WTC11 (cell line): ENCODE data around the gene SLC46A2. TPM values are rescaled to one million over a fixed set of nuclear protein-coding genes. Genes with fewer than 3 reads are reported as not detected.

Experiments
- ATAC-seq: fragments of 200-7000 bp; cut with Tn5 transposase; 2 replicates; pipeline ENCODE4 v1.10.0; 2021; ENCODE audit warnings: mild to moderate bottlenecking, moderate library complexity
- Bru-seq: library from RNA; stranded (reverse); fragments of 400-500 nt; gene quantifications from one replicate; lab custom pipeline; 2021; lab: Mats Ljungman, UMichigan
- CTCF ChIA-PET: fragments of 300-600 bp; sonication (Branson Sonifier 250); formaldehyde crosslinking; loops from one replicate; lab custom pipeline; 2021; ENCODE audit warnings: antibody characterized with exemption; lab: Charles Lee
- POLR2A ChIA-PET: fragments of 350-600 bp; sonication (Branson Sonifier 250); formaldehyde crosslinking; loops from one replicate; lab custom pipeline; 2021; ENCODE audit warnings: antibody characterized with exemption; lab: Charles Lee
- DNase-seq: peaks from one replicate; pipeline ENCODE4 v3.0.0; 2021; ENCODE audit warnings: low spot score
- H3K27ac Mint-ChIP-seq: 2 replicates; pipeline ENCODE4 v1.8.0; 2021; ENCODE audit warnings: mixed read lengths
- H3K27me3 Mint-ChIP-seq: 2 replicates; pipeline ENCODE4 v1.8.0; 2021; ENCODE audit warnings: low read depth, mild to moderate bottlenecking, moderate library complexity, mixed read lengths
- H3K36me3 Mint-ChIP-seq: 2 replicates; pipeline ENCODE4 v1.8.0; 2021; ENCODE audit warnings: mixed read lengths
- H3K4me1 Mint-ChIP-seq: 2 replicates; pipeline ENCODE4 v1.8.0; 2022; ENCODE audit warnings: mixed read lengths
- H3K4me3 Mint-ChIP-seq: 2 replicates; pipeline ENCODE4 v1.8.0; 2021; ENCODE audit warnings: mild to moderate bottlenecking, moderate library complexity, mixed read lengths
- H3K9me3 Mint-ChIP-seq: 2 replicates; pipeline ENCODE4 v1.8.0; 2021; ENCODE audit warnings: mixed read lengths
- ARID4B ChIP-seq: sonication (generic); formaldehyde crosslinking; IDR thresholded peaks from 2 replicates; pipeline ENCODE4 v1.8.0; 2023; ENCODE audit warnings: missing genetic modification reagents, mild to moderate bottlenecking, borderline replicate concordance
- ATF2 ChIP-seq: sonication (generic); formaldehyde crosslinking; IDR thresholded peaks from 2 replicates; pipeline ENCODE4 v1.8.1; 2022; ENCODE audit warnings: low read depth, missing genetic modification reagents, borderline replicate concordance
- CTCF ChIP-seq: fragments of 200-600 bp; IDR thresholded peaks from 2 replicates; pipeline ENCODE4 v1.8.0; 2022; ENCODE audit warnings: antibody characterized with exemption
- E2F1 ChIP-seq: sonication (generic); formaldehyde crosslinking; IDR thresholded peaks from 2 replicates; pipeline ENCODE4 v1.8.0; 2022; ENCODE audit warnings: mild to moderate bottlenecking, missing genetic modification reagents
- FOXP4 ChIP-seq: sonication (generic); formaldehyde crosslinking; IDR thresholded peaks from 2 replicates; pipeline ENCODE4 v1.8.0; 2022; ENCODE audit warnings: mild to moderate bottlenecking, missing genetic modification reagents
- MAX ChIP-seq: sonication (generic); formaldehyde crosslinking; IDR thresholded peaks from 2 replicates; pipeline ENCODE4 v1.8.0; 2022; ENCODE audit warnings: mild to moderate bottlenecking, missing genetic modification reagents
- NFYB ChIP-seq: sonication (generic); formaldehyde crosslinking; conservative IDR thresholded peaks from 2 replicates; pipeline ENCODE4 v1.8.0; 2022; ENCODE audit warnings: low read depth, missing genetic modification reagents
- NR1H2 ChIP-seq: sonication (generic); formaldehyde crosslinking; IDR thresholded peaks from 2 replicates; pipeline ENCODE4 v1.9.0; 2021; ENCODE audit warnings: mild to moderate bottlenecking, moderate library complexity, missing genetic modification reagents
- PRDM15 ChIP-seq: sonication (generic); formaldehyde crosslinking; IDR thresholded peaks from 2 replicates; pipeline ENCODE4 v1.8.0; 2022; ENCODE audit warnings: missing genetic modification reagents
- SP1 ChIP-seq: sonication (generic); formaldehyde crosslinking; conservative IDR thresholded peaks from 2 replicates; pipeline ENCODE4 v1.8.1; 2022; ENCODE audit warnings: missing genetic modification reagents
- TEAD4 ChIP-seq: sonication (generic); formaldehyde crosslinking; IDR thresholded peaks from 2 replicates; pipeline ENCODE4 v1.8.0; 2022; ENCODE audit warnings: mild to moderate bottlenecking, missing genetic modification reagents
- USF2 ChIP-seq: sonication (generic); formaldehyde crosslinking; IDR thresholded peaks from 2 replicates; pipeline ENCODE4 v1.8.1; 2023; ENCODE audit warnings: mild to moderate bottlenecking, missing genetic modification reagents, moderate library complexity
- ZBTB43 ChIP-seq: sonication (generic); formaldehyde crosslinking; IDR thresholded peaks from 2 replicates; pipeline ENCODE4 v1.8.1; 2023; ENCODE audit warnings: mild to moderate bottlenecking, missing genetic modification reagents
- ZNF232 ChIP-seq: sonication (generic); formaldehyde crosslinking; IDR thresholded peaks from 2 replicates; pipeline ENCODE4 v1.8.0; 2022; ENCODE audit warnings: mild to moderate bottlenecking, missing genetic modification reagents
- long read RNA-seq, 3 experiments: library from RNA in 1 of 3; library from capped mRNA in 1 of 3; library from polyadenylated mRNA in 1 of 3; unstranded in 2 of 3; stranded (forward) in 1 of 3; transcript quantifications; one replicate each; pipeline ENCODE4 v2.0.0, GENCODE V29; 2021
- total RNA-seq: library from RNA; stranded (reverse); gene quantifications from 3 replicates; pipeline ENCODE4 v1.2.3, GENCODE V29; 2021

SLC46A2 gene
- total RNA-seq, result 0.07 TPM in 1 of 3 replicates, not detected in the others
- percentile 7 among the genes with signal in this experiment for Bru-seq, nascent RNA
- long read RNA-seq, experiment 1, result 0 reads
- long read RNA-seq, experiment 2, result 0 reads
- long read RNA-seq, experiment 3, result 0 reads

GRCh38 chr9:112890106-112891081 is at the start of gene SLC46A2:
SLC46A2 (minus strand) TSS chr9:112890876; CDS start chr9:112890681, 195 bp downstream.
- H3K27ac Mint-ChIP-seq, result no peak within 1 kb of the TSS
- peak within 1 kb of the TSS; percentile 74 for H3K4me3 Mint-ChIP-seq
- H3K36me3 Mint-ChIP-seq, result no peaks in the 10 kb centered on the region
- ChIA-PET POLR2A (no interaction called here), CTCF (interaction anchor here (3.4 kb wide), 1 partner anchor 13 kb away, joined by 36 read pairs; no protein-coding TSS in a partner anchor)
- peak; percentile 45 for DNase-seq
- peaks cover 6% of the 10 kb centered on the region for H3K4me1 Mint-ChIP-seq
- no peaks in the 10 kb centered on the region for H3K9me3 Mint-ChIP-seq
- peak; percentile 42 for ATAC-seq
- peaks cover 40% of the 10 kb centered on the region for H3K27me3 Mint-ChIP-seq
- peak; percentile 70; the same call in 1 of the 2 replicates for TF ChIP-seq MAX (CRISPR knock-in tag)
- no peak for TF ChIP-seq ATF2 (CRISPR knock-in tag)
- TF ChIP-seq ZBTB43 (CRISPR knock-in tag), result no peak; the same call in 1 of the 2 replicates
- no peak for TF ChIP-seq E2F1 (CRISPR knock-in tag)
- no peak for TF ChIP-seq NFYB (CRISPR knock-in tag)
- no peak for TF ChIP-seq CTCF
- no peak for TF ChIP-seq PRDM15 (CRISPR knock-in tag)
- 0 out of 2 replicates have a peak, but pooled peaks have one; percentile 22 for TF ChIP-seq FOXP4 (CRISPR knock-in tag)
- no peak for TF ChIP-seq SP1 (CRISPR knock-in tag)
- no peak for TF ChIP-seq NR1H2 (CRISPR knock-in tag)
- no peak for TF ChIP-seq ZNF232 (CRISPR knock-in tag)
- no peak for TF ChIP-seq TEAD4 (CRISPR knock-in tag)
- TF ChIP-seq USF2, result peak; percentile 67
- TF ChIP-seq ARID4B (CRISPR knock-in tag), result no peak
